SJCRH30 (cell line): ENCODE data around the gene SLC23A2. TPM values are rescaled to one million over a fixed set of nuclear protein-coding genes. Genes with fewer than 3 reads are reported as not detected.

Experiments
- DNase-seq, 2 experiments: peaks; one replicate each; pipeline ENCODE4 v3.0.0-alpha.2; 2015 to 2020
- H3K27ac ChIP-seq: fragments of 250-450 bp; sonication (Bioruptor Pico); 2 replicates; pipeline ENCODE4 v1.5.1; 2020; ENCODE audit warnings: mild to moderate bottlenecking, moderate library complexity
- H3K27me3 ChIP-seq: fragments of 250-450 bp; sonication (Bioruptor Pico); 2 replicates; pipeline ENCODE4 v1.5.1; 2020; ENCODE audit warnings: mild to moderate bottlenecking, moderate library complexity
- H3K36me3 ChIP-seq: fragments of 250-450 bp; sonication (Bioruptor Pico); 2 replicates; pipeline ENCODE4 v1.5.1; 2020; ENCODE audit warnings: mild to moderate bottlenecking, moderate library complexity
- H3K4me1 ChIP-seq: fragments of 250-450 bp; sonication (Bioruptor Pico); 2 replicates; pipeline ENCODE4 v1.5.1; 2020; ENCODE audit warnings: mild to moderate bottlenecking, moderate library complexity
- H3K4me3 ChIP-seq: fragments of 250-450 bp; sonication (Bioruptor Pico); 2 replicates; pipeline ENCODE4 v1.5.1; 2020; ENCODE audit warnings: mild to moderate bottlenecking, moderate library complexity
- H3K9me3 ChIP-seq: fragments of 250-450 bp; sonication (Bioruptor Pico); replicated peaks from 2 replicates; pipeline ENCODE4 v1.5.1; 2020; ENCODE audit warnings: mild to moderate bottlenecking, moderate library complexity
- total RNA-seq: library from RNA; depleted of rRNA; stranded (reverse); fragments of >200 nt; shearing (Covaris generic); gene quantifications from 2 replicates; pipeline ENCODE4 v1.2.3, GENCODE V29; 2014

SLC23A2 gene
- total RNA-seq, 1 experiment from 2014 or later, result 21.1 TPM

- no peak overlapping the region for H3K4me3 ChIP-seq
- no peak for DNase-seq
- H3K27me3 ChIP-seq, result no peaks in the 10 kb centered on the region
- peaks cover 9% of the 10 kb centered on the region for H3K4me1 ChIP-seq
- no peak overlapping the region for H3K27ac ChIP-seq
- H3K36me3 ChIP-seq, result no peaks in the 10 kb centered on the region
- no peaks in the 10 kb centered on the region for H3K9me3 ChIP-seq
Observed at GRCh38 chr20:4838526-4838925, 162.8 kb downstream of the SLC23A2 start.

DNA sequence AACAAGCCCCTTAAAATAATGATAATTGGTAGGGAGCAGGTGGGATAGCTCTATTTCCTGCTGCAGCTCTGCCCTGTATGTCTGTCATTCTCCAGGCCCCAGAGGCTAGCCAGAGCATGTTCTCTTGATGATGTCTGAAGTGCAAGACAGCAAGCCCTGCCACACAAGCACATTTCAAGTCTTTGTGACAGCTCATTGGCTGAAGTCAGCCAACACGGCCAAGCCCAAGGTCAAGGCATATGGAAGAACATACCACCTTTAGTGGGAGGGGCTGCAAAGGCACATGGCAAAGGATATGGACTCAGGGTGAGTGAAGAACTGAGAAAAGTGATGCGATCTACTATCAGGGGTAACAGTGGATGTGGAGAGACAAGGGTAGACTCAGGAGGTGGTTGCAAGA lies 163.6 kb downstream of the SLC23A2 start:
- Histone ChIP-seq H3K4me1 (peaks cover 9% of the 10 kb centered on the region), H3K27ac (no peak overlapping the region), H3K27me3 (no peaks in the 10 kb centered on the region), H3K36me3 (no peaks in the 10 kb centered on the region), H3K9me3 (no peaks in the 10 kb centered on the region), H3K4me3 (no peak overlapping the region)
- no peak for DNase-seq

- peak; percentile 59 to 78 for DNase-seq
- Histone ChIP-seq H3K36me3 (no peaks in the 10 kb centered on the region), H3K4me1 (peaks cover 9% of the 10 kb centered on the region), H3K4me3 (no peak overlapping the region), H3K27me3 (no peaks in the 10 kb centered on the region), H3K27ac (no peak overlapping the region), H3K9me3 (no peaks in the 10 kb centered on the region)
Observed at GRCh38 chr20:4836935-4837334, 164.4 kb downstream of the SLC23A2 start.

DNA sequence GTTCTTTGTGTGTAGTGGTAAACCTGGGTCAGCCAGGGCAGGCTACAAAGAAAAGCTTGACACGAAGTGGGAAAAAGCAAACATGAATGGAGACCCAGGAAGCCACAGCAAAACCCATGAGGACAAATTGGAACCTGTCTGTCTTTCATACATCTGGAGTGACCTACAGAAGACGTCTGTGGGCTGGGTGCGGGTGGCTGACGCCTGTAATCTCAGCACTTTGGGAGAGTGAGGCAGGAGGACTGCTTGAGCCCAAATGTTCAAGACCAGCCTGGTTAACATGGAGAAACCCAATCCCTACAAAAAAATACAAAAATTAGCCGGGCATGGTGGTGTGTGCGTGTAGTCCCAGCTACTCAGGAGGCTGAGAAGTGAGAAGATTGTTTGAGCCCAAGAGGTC lies 164.8 kb downstream of the SLC23A2 start:
- no peak overlapping the region for H3K27ac ChIP-seq

GRCh38 chr20:4835244-4836177 lies 165.8 kb downstream of the SLC23A2 start:
- DNase-seq, result no peak

More for the DNA sequence above, 164.8 kb downstream of the SLC23A2 start:
- Histone ChIP-seq H3K4me1 (peaks cover 9% of the 10 kb centered on the region), H3K4me3 (no peak overlapping the region), H3K9me3 (no peaks in the 10 kb centered on the region), H3K36me3 (no peaks in the 10 kb centered on the region), H3K27me3 (no peaks in the 10 kb centered on the region)
- DNase-seq, result no peak

DNA sequence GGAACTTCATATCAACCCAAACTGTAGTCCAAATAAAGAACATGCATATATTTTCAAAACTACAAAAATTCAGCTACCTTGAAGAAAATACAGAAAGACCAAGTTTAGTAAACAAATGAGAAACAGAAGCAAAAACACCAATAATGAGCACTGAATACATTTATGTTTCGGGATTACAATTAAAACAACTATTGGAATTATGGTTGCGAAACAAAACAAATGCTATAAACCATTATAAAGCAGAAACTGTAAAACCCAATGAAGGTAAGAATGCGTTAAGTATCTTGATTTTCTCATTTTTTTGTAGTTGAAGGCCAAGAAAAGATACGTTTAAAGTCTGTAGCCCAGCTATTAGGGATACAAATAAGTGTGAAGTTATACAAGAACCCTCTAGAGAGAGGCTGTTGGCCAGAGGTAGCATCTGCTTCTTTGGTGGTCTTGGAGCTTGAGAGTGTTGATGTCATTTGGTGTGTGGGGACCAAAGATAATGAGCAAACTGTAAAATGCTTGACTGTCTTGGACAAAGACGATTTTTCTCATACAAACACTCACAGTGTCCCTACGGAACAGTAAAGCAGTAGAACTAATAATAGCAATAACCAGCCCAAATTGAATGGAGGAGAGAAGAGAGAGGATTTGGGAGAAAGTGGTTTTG lies 168.1 kb downstream of the SLC23A2 start:
- H3K4me3 ChIP-seq, result no peak overlapping the region
- H3K9me3 ChIP-seq, result no peaks in the 10 kb centered on the region
- peaks cover 9% of the 10 kb centered on the region for H3K4me1 ChIP-seq
- H3K27ac ChIP-seq, result no peak overlapping the region
- peak in 1 of 2 experiments; percentile 45 for DNase-seq
- H3K36me3 ChIP-seq, result no peaks in the 10 kb centered on the region
- no peaks in the 10 kb centered on the region for H3K27me3 ChIP-seq

More at GRCh38 chr20:4835244-4836177, 165.8 kb downstream of the SLC23A2 start:
- no peaks in the 10 kb centered on the region for H3K27me3 ChIP-seq
- no peaks in the 10 kb centered on the region for H3K9me3 ChIP-seq
- H3K4me1 ChIP-seq, result peaks cover 9% of the 10 kb centered on the region
- no peak overlapping the region for H3K27ac ChIP-seq
- no peak overlapping the region for H3K4me3 ChIP-seq
- no peaks in the 10 kb centered on the region for H3K36me3 ChIP-seq

- peaks cover 9% of the 10 kb centered on the region for H3K4me1 ChIP-seq
- no peak overlapping the region for H3K27ac ChIP-seq
- no peak overlapping the region for H3K4me3 ChIP-seq
- H3K27me3 ChIP-seq, result no peaks in the 10 kb centered on the region
- no peak for DNase-seq
- H3K36me3 ChIP-seq, result no peaks in the 10 kb centered on the region
- no peaks in the 10 kb centered on the region for H3K9me3 ChIP-seq
Observed at GRCh38 chr20:4832469-4832868, 168.8 kb downstream of the SLC23A2 start.

GRCh38 chr20:4830696-4831095 lies 170.6 kb downstream of the SLC23A2 start:
- no peaks in the 10 kb centered on the region for H3K36me3 ChIP-seq
- DNase-seq, result no peak
- H3K4me3 ChIP-seq, result no peak overlapping the region
- H3K4me1 ChIP-seq, result no peaks in the 10 kb centered on the region
- no peak overlapping the region for H3K27ac ChIP-seq
- H3K27me3 ChIP-seq, result no peaks in the 10 kb centered on the region
- H3K9me3 ChIP-seq, result no peaks in the 10 kb centered on the region

DNA sequence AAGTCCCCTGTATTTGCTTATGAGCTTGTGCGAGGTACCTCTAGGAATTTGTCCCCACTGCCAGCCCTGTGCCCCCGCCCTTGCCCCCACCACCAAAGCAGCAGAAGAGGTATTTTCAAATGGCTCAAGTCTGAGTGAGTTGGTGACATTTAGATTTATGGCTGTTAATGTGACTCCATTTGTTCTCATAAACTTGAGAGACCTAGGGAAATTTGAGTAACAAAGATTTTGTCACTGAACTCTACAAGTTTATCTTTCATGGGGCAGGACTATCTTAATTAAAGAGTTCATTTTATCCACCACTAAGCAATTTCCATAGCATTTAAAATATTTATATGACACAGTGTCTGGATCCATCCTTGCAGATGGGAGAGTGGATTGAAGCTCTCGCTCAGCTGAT lies 171.1 kb downstream of the SLC23A2 start:
- Histone ChIP-seq H3K4me3 (no peak overlapping the region), H3K36me3 (no peaks in the 10 kb centered on the region)
- DNase-seq, result no peak

DNA sequence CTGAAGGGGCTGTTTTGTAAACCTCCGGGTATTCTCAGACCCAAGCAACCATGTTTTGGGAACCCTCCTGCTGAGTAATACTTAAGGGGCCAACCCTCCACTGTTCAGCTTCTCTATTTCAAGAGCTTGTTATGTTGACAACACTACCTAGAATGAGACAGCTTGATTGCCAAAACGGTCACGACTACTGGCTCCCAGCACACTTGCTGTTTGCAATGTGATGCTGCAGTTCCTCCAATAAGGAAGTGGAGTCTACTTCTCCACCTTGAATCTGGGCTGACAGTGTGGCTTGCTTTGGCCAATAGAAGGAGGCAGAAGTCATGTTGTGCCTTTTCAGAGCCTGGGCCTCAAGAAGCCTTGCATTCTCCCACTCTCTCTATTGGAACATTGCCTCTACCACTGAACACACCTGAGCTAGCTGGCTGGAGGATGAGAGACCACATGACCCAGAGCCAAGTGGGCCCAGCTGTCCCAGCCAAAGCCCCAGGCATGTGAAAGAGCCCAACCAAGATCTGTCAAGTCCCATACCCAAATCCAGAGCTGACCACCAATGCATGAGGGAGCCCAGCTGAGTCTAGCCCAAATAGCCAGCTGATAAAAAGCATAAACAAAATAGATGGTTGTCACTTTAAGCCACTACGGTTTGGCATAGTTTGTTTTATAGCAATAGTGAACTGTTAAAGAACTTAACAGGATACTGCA lies 171.6 kb downstream of the SLC23A2 start:
- Histone ChIP-seq H3K9me3 (no peaks in the 10 kb centered on the region), H3K4me1 (no peaks in the 10 kb centered on the region), H3K4me3 (no peak overlapping the region), H3K36me3 (no peaks in the 10 kb centered on the region), H3K27me3 (no peaks in the 10 kb centered on the region), H3K27ac (no peak overlapping the region)
- DNase-seq, result no peak

More for the DNA sequence above, 171.1 kb downstream of the SLC23A2 start:
- no peaks in the 10 kb centered on the region for H3K27me3 ChIP-seq
- no peaks in the 10 kb centered on the region for H3K4me1 ChIP-seq
- no peaks in the 10 kb centered on the region for H3K9me3 ChIP-seq
- H3K27ac ChIP-seq, result no peak overlapping the region

- Histone ChIP-seq H3K36me3 (no peaks in the 10 kb centered on the region), H3K27ac (no peak overlapping the region)
- no peak for DNase-seq
Observed at GRCh38 chr20:4828830-4829513, 172.3 kb downstream of the SLC23A2 start.

DNA sequence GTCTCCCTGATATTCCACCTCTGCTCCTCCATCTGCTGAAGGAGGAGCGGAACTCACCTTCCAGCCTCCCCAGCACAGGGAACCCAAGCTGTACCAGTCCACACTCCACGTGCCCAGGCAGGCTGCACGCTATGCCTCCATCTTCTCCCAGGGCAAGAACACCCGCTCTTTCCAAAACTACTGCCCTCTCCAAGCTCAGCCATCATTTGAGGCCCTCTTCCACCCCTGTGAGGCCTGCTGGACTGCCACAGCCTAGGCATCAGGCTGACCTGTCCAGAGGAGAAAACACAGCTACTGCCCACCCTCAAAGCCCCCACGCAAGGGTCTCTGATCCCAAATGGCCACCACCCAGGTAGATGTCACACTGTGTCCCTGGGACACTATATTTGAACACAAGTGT lies 179.7 kb downstream of the SLC23A2 start:
- Histone ChIP-seq H3K36me3 (no peaks in the 10 kb centered on the region), H3K4me3 (no peak overlapping the region), H3K9me3 (no peaks in the 10 kb centered on the region), H3K27ac (no peak overlapping the region), H3K27me3 (peaks cover 12% of the 10 kb centered on the region), H3K4me1 (peaks cover 4% of the 10 kb centered on the region; the same call in 1 of the 2 replicates)
- DNase-seq, result no peak

More at GRCh38 chr20:4828830-4829513, 172.3 kb downstream of the SLC23A2 start:
- Histone ChIP-seq H3K4me1 (peaks cover 4% of the 10 kb centered on the region; the same call in 1 of the 2 replicates), H3K4me3 (no peak overlapping the region), H3K27me3 (no peaks in the 10 kb centered on the region), H3K9me3 (no peaks in the 10 kb centered on the region)

GRCh38 chr20:4820806-4821518 lies 180.3 kb downstream of the SLC23A2 start:
- no peak for DNase-seq

DNA sequence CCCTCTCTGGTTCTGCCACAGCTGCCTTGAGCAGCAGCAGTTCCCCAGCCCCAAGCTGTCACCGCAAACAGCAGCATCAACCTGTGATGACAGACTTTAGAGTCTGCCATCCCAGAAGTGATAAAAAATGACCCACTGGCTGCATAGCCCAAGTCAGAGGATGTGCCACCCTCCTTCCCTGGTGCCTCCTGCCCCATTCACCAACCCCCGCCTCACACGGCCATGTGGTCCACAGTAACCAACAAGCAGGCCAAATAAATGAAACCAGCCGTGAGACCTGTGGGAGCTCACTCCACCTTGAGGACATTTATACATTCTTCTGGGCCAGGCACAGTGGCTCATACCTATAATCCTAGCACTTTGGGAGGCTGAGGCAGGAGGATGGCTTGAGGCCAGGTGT lies 181.4 kb downstream of the SLC23A2 start:
- Histone ChIP-seq H3K9me3 (no peaks in the 10 kb centered on the region), H3K4me3 (no peak overlapping the region), H3K4me1 (peaks cover 4% of the 10 kb centered on the region; the same call in 1 of the 2 replicates), H3K27me3 (peaks cover 12% of the 10 kb centered on the region), H3K36me3 (no peaks in the 10 kb centered on the region), H3K27ac (no peak overlapping the region)
- no peak for DNase-seq

More at GRCh38 chr20:4820806-4821518, 180.3 kb downstream of the SLC23A2 start:
- Histone ChIP-seq H3K4me1 (peaks cover 4% of the 10 kb centered on the region; the same call in 1 of the 2 replicates), H3K9me3 (no peaks in the 10 kb centered on the region), H3K4me3 (no peak overlapping the region), H3K27ac (no peak overlapping the region), H3K27me3 (peaks cover 12% of the 10 kb centered on the region), H3K36me3 (no peaks in the 10 kb centered on the region)
